Measurements from ENCODE around the gene NCAPG2. TPM values are rescaled to one million over a fixed set of nuclear protein-coding genes. Genes with fewer than 3 reads are reported as not detected.

The NCAPG2 gene
- total and polyA plus RNA-seq, 10 of the 15 experiments (the other 5 are each of a cell fraction or from before 2014, with no cell fraction given) = 11.2 to 78.2 (median 49.2) TPM

DNA sequence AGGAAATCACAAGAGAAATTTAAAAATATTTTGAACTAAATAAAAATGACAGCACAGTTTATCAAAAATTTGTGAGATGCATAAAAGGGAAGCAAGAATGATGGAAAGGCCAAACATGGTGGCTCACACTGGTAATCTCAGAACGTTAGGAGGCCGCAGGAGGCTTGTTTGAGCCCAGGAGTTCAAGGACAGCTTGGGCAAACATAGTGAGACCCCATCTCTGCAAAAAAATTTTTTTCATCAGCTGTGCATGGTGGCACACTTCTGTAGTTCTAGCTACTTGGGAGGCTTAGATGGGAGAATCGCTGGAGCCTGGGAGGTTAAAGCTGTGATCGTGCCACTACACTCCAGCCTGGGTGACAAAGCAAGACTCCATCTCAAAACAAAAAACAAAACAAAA, 62.5 kb downstream of the NCAPG2 start:
- Histone ChIP-seq H3K4me1 (ENCODE audit: control insufficient read depth, insufficient read depth, low read length) (no peaks in the 10 kb centered on the region), H3K27ac (ENCODE audit: control insufficient read depth, insufficient read depth) (no peak overlapping the region), H3K9ac (ENCODE audit: control insufficient read depth, insufficient read depth, low read length) (no peak overlapping the region), H2AFZ (ENCODE audit: control insufficient read depth, low read depth, low read length) (no peak overlapping the region), H3K36me3 (ENCODE audit: control insufficient read depth in 2 of 2, insufficient read depth in 2 of 2, low read length in 1 of 2) (peaks cover 14 to 24% of the 10 kb centered on the region in 2 experiments), H3K4me3 (no peak overlapping the region), H3K27me3 (replicated peaks in 1 of 2; ENCODE audit: control insufficient read depth in 2 of 2, insufficient read depth in 2 of 2, low read length in 1 of 2) (no peaks in the 10 kb centered on the region), H3K9me3 (replicated peaks; ENCODE audit: control insufficient read depth, insufficient read depth, low read length) (no peaks in the 10 kb centered on the region), H4K20me1 (ENCODE audit: control insufficient read depth, insufficient read depth) (no peaks in the 10 kb centered on the region), H3K79me2 (ENCODE audit: control insufficient read depth, insufficient read depth, low read length) (no peaks in the 10 kb centered on the region), H3K4me2 (ENCODE audit: control insufficient read depth, insufficient read depth) (no peak overlapping the region)
- in situ Hi-C loops (cut with MboI) (no loop called here), intact Hi-C loops (cut with micrococcal nuclease; ENCODE audit: unreplicated experiment) (no loop called here)
- ATAC-seq (no peak), FAIRE-seq (no peak), DNase-seq (ENCODE audit: low read depth, low spot score) (no peak)
- ChIA-PET SMC1A (ENCODE audit: uncharacterized antibody, unreplicated experiment) (interaction anchor here (1.8 kb wide), 1 partner anchor 335 kb away, joined by 5 read pairs; no protein-coding TSS in a partner anchor), RAD21 (ENCODE audit: unreplicated experiment) (interaction anchor here (1.6 kb wide), 1 partner anchor 335 kb away, joined by 4 read pairs; no protein-coding TSS in a partner anchor), CTCF (interaction anchor here (1.3 kb wide), 1 partner anchor 9 kb away, joined by 4 read pairs; no protein-coding TSS in a partner anchor), POLR2A (no interaction called here)
- TF ChIP-seq ETV6 (conservative IDR thresholded peaks at IDR 0.05 in 1 of 2, IDR thresholded peaks at IDR 0.05 in 1 of 2; ENCODE audit: borderline replicate concordance in 1 of 2, low read depth in 1 of 2) (no peak), MTA3 (IDR thresholded peaks at IDR 0.05; ENCODE audit: borderline replicate concordance, low read length) (no peak), EGR1 (IDR thresholded peaks at IDR 0.05; ENCODE audit: borderline replicate concordance in 1 of 2, low read depth in 2 of 2, low read length in 2 of 2) (no peak), CBX3 (IDR thresholded peaks at IDR 0.05; ENCODE audit: borderline replicate concordance, low read depth) (no peak), ZSCAN29 (IDR thresholded peaks at IDR 0.05) (no peak), ESRRA (IDR thresholded peaks at IDR 0.05; ENCODE audit: low read length) (no peak), POLR2AphosphoS2 (IDR thresholded peaks at IDR 0.05; ENCODE audit: low read depth, low read length) (no peak), SPI1 (IDR thresholded peaks at IDR 0.05; ENCODE audit: borderline replicate concordance, insufficient read depth, low read depth, low read length) (no peak), NR2C2 (IDR thresholded peaks at IDR 0.05; ENCODE audit: borderline replicate concordance, control insufficient read depth, insufficient read length, low read depth) (no peak), MXI1 (IDR thresholded peaks at IDR 0.05; ENCODE audit: low read depth, low read length) (no peak), ZNF274 (IDR thresholded peaks at IDR 0.05; ENCODE audit: insufficient read depth, insufficient read length) (no peak)
- TF ChIP-seq, protein P1, sequence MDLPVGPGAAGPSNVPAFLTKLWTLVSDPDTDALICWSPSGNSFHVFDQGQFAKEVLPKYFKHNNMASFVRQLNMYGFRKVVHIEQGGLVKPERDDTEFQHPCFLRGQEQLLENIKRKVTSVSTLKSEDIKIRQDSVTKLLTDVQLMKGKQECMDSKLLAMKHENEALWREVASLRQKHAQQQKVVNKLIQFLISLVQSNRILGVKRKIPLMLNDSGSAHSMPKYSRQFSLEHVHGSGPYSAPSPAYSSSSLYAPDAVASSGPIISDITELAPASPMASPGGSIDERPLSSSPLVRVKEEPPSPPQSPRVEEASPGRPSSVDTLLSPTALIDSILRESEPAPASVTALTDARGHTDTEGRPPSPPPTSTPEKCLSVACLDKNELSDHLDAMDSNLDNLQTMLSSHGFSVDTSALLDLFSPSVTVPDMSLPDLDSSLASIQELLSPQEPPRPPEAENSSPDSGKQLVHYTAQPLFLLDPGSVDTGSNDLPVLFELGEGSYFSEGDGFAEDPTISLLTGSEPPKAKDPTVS (IDR thresholded peaks at IDR 0.05; ENCODE audit: low read depth, low read length) = no peak
- BruUV-seq (replicated peaks) = no TSS peak
- WGBS (ENCODE audit: insufficient coverage, insufficient replicate concordance, low lambda C conversion rate, missing lambda C conversion rate) = 94% methylated on average over 4 of the region's 4 CpGs
